Endothelial cell of umbilical vein (primary cell): ENCODE results near the gene OR51G1.

Experiments used
- EZH2 ChIP-seq: IDR thresholded peaks from 2 replicates; pipeline ENCODE4 v1.6.1; 2012; ENCODE audit warnings: borderline replicate concordance, low read depth, mild to moderate bottlenecking, moderate library complexity, low read length, inconsistent platforms; ENCODE audit not compliant: severe bottlenecking
- FOS ChIP-seq: IDR thresholded peaks from 2 replicates; pipeline ENCODE4 v1.6.1; 2011; ENCODE audit warnings: mild to moderate bottlenecking, low read length, moderate library complexity, borderline replicate concordance; ENCODE audit not compliant: insufficient read depth
- GATA2 ChIP-seq: IDR thresholded peaks from 2 replicates; pipeline ENCODE4 v1.7.0; 2011; ENCODE audit warnings: low read depth, mild to moderate bottlenecking, moderate library complexity, mixed read lengths, low read length; ENCODE audit not compliant: insufficient read length, insufficient read depth
- JUN ChIP-seq: IDR thresholded peaks from 2 replicates; pipeline ENCODE4 v1.6.1; 2011; ENCODE audit warnings: borderline replicate concordance, low read depth; ENCODE audit not compliant: insufficient read length, insufficient read depth
- MYC ChIP-seq: IDR thresholded peaks from one replicate; pipeline ENCODE4 v1.6.1; 2011; ENCODE audit warnings: mild to moderate bottlenecking, low read depth, low read length
- POLR2A ChIP-seq: IDR thresholded peaks from 2 replicates; pipeline ENCODE4 v1.6.1; 2012; ENCODE audit warnings: low read depth, mild to moderate bottlenecking, control low read depth, low read length
- POLR2AphosphoS5 ChIP-seq: IDR thresholded peaks from 2 replicates; pipeline ENCODE4 v1.6.1; 2012; ENCODE audit warnings: low read depth, mild to moderate bottlenecking, control low read depth, low read length, moderate library complexity; ENCODE audit not compliant: insufficient read depth
- TF ChIP-seq, protein P1 (sequence below), 2 donors: IDR thresholded peaks; 1 replicate in 1 of 2; 2 replicates in 1 of 2; pipeline ENCODE4 v1.5.1; 2011; ENCODE audit warnings: low read length in 2 of 2, mild to moderate bottlenecking in 2 of 2, moderate library complexity in 2 of 2, control low read depth in 1 of 2, inconsistent platforms in 1 of 2, low read depth in 1 of 2; ENCODE audit not compliant: insufficient read depth in 1 of 2; ENCODE audit errors: extremely low read depth in 1 of 2
- TF ChIP-seq, protein P2 (sequence below): IDR thresholded peaks from 2 replicates; pipeline ENCODE4 v1.6.1; 2011; ENCODE audit not compliant: insufficient read depth, insufficient read length

DNA sequence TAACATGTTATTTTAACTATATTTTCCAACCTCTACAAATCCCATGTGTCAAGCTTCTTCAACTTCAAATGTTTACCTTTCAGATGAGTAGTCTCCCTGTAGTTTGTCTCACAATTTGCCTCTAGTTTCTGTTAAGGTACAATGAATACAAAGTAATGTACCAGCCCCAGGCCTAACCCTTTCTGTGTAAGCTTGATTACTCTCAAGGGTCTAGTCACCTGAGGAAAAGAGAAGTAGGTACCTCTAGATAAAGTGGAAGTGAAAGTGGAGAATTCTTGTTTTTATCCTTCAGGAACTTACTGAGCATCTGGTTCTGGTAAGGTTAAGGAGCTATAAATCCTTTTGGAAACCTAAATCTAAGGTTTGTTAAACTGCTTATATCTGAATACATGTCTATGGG is 20.7 kb downstream of the OR51G1 start, which contains the start of gene OR51A7:
- TF ChIP-seq POLR2A, result no peak
- no peak for TF ChIP-seq POLR2AphosphoS5
- TF ChIP-seq, protein P1, sequence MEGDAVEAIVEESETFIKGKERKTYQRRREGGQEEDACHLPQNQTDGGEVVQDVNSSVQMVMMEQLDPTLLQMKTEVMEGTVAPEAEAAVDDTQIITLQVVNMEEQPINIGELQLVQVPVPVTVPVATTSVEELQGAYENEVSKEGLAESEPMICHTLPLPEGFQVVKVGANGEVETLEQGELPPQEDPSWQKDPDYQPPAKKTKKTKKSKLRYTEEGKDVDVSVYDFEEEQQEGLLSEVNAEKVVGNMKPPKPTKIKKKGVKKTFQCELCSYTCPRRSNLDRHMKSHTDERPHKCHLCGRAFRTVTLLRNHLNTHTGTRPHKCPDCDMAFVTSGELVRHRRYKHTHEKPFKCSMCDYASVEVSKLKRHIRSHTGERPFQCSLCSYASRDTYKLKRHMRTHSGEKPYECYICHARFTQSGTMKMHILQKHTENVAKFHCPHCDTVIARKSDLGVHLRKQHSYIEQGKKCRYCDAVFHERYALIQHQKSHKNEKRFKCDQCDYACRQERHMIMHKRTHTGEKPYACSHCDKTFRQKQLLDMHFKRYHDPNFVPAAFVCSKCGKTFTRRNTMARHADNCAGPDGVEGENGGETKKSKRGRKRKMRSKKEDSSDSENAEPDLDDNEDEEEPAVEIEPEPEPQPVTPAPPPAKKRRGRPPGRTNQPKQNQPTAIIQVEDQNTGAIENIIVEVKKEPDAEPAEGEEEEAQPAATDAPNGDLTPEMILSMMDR (IDR thresholded peaks at IDR 0.05; ENCODE audit: extremely low read depth in 1 of 2, insufficient read depth in 1 of 2, low read depth in 1 of 2, low read length in 2 of 2), result no peak
- no peak for TF ChIP-seq GATA2
- TF ChIP-seq, protein P2, sequence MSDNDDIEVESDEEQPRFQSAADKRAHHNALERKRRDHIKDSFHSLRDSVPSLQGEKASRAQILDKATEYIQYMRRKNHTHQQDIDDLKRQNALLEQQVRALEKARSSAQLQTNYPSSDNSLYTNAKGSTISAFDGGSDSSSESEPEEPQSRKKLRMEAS, result no peak
- TF ChIP-seq MYC, result no peak
- no peak for TF ChIP-seq JUN
- TF ChIP-seq EZH2, result no peak
- TF ChIP-seq FOS, result no peak
